ENCODE results near the gene TRAPPC3. TPM values are rescaled to one million over a fixed set of nuclear protein-coding genes. Genes with fewer than 3 reads are reported as not detected.

The TRAPPC3 gene
- total RNA-seq (2022; extraction: Qiagen RNA extraction; ENCODE audit: low read depth): 73.8 to 83.7 TPM (median 78.8 TPM) in 5 replicates

DNA sequence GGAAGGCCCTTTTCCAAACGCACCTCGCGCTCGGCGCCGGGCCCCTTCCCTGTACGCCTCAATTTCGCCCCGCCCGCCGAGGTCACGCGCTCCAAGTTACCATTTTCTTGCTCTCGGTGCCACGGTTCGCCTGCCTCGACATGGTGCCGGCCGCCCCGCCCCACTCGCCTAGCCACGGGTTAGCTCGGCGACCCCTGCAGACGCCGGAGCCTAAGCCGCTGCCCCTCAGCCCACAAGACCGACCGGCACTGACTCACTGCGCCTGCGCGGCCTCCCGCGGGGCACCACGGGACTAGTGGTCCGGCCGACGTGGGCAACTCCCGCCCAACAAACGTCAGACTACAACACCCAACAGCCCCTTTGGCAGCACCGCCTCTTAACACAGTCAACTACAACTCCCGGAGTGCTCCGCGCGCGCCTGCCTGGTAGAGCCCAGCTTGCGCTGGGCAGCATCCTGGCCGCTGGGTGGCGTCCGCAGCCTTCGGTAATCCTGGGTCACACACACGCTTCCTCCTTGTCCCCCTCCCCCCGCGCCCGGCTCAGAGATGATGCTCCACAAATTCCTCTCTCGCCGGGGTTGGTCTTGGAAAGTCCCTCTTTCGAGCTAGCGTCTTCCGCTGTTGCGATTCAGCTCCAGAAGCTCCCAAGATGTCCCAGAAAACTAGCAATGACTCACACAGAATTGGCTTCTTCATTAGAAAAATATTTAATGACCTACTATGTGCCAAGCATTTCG is at the start of gene TRAPPC3:
Gene TRAPPC3 (minus strand): TSS at position 250 of the 736 bp plus-strand sequence. CDS start 108 bp downstream, at position 142.

DNA sequence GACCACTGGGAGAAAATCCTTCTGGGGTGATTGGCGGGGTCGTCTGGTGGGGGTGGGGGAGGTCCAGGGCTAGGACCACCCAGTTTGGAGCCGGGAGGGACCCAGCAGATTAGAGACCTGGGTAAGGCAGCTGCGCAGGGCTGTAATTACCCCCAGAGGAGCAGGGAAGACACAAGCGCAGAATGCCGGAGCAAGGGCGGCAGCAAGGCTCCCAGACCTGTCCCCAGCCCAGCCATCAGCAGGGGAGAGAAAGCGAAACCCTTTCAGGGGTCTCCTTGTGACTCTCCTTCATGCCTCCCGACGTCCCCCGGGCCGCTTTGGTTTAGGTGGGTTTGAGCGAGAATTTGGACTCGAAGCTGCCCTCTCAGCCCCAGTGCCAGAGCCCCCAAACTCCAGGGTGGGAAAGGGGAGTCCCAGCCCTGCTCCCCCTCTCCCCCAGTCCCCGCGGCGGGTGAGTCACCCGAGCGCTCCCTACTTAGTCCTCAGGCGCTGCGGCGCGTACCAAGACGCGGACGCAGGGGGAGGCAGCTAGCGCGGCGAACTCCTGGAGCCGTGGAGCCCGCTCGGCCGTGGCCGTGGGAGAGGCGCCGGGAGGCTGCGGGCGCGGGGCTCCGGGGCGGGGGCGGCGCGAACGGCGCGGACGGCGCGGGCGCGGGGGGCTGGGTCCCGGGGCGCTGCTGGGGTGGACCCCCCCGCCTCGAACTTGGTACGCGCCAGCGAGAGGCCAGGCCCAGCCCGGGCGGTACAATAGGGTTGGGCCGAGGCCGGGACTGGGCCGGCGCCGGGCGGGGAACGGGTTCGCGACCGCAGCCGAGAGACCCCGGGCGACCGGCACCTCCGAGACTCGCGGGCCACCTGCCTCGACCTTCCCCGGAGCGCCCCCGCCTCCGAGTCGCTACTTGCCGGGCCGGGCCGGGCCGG is 6.4 kb upstream of the TRAPPC3 start, which contains the start of gene MAP7D1:
Gene MAP7D1 (plus strand): TSS at position 753 of the 921 bp plus-strand sequence. CDS start 258 bp downstream, outside the sequence.

DNA sequence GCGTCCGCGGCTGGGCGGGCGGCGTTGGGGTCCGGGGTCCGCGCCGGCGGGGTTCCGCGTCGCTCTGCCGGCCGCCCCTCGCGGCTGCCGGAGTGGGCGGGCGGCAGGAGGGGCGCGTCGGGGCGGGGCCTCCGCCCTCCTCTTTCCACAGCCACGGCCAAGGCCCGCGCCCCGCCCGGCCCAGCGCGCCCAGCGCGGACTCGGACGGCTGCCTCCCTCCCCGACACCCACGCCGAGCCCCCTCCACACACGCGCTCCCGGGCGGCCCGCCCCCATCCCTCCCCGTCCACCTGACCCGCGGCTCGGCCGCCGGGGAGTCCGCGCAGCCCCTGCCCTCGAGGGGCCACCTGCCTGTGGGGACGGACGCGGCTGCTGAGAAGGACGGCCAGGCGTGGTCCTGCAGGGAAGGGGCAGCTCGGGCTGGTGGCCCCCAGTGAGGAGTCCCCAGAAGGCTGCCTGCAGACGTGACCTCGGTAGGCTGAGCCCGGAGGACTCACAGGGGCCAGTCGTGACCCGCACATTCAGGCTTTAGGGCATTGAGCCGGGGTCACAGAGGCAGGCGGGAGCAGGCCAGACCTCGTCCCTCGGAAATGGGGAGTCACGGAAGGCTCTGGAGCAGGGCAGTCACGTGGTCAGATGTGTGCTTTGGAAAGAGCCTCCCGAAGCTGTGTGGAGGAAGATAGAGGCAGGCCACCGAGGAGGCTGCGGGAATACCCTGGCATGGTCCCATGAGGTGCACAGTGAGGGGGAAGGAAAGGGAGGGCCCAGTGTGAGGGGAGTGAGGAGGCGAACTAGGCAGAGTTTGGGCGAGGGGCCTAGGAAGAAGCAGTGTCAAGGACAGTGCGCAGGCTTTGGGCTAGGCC is 23.9 kb downstream of the TRAPPC3 start, which contains the start of gene COL8A2:
Gene COL8A2 (minus strand): TSS at position 94 of the 863 bp plus-strand sequence. CDS start 24,980 bp downstream, outside the sequence.

GRCh38 chr1:36088577-36089392 is 60.5 kb downstream of the TRAPPC3 start, which contains the start of gene ADPRS:
Gene ADPRS (plus strand): TSS chr1:36088892. CDS start chr1:36088905, 13 bp downstream.

Other genes with a start within 250 kb of the TRAPPC3 start
- gene AGO3, start 218.4 kb downstream of the TRAPPC3 start, total RNA-seq (2022; extraction: Qiagen RNA extraction; ENCODE audit: low read depth): 5.5 to 8.1 TPM (median 7.1 TPM) in 5 replicates
- not detected in 5 replicates for gene TEKT2, start 65.4 kb downstream of the TRAPPC3 start, total RNA-seq (2022; extraction: Qiagen RNA extraction; ENCODE audit: low read depth)
- 23.7 to 31.7 TPM (median 28.6 TPM) in 5 replicates for gene ADPRS, start 60.6 kb downstream of the TRAPPC3 start, total RNA-seq (2022; extraction: Qiagen RNA extraction; ENCODE audit: low read depth)
- 0.07 to 0.19 TPM (median 0.10 TPM) in 5 replicates for gene COL8A2, start 24.3 kb downstream of the TRAPPC3 start, total RNA-seq (2022; extraction: Qiagen RNA extraction; ENCODE audit: low read depth)
- gene MAP7D1, start 6.7 kb upstream of the TRAPPC3 start, total RNA-seq (2022; extraction: Qiagen RNA extraction; ENCODE audit: low read depth): 176 to 195 TPM (median 184 TPM) in 5 replicates
- 58.1 to 70.9 TPM (median 67.3 TPM) in 5 replicates for gene THRAP3, start 75.0 kb upstream of the TRAPPC3 start, total RNA-seq (2022; extraction: Qiagen RNA extraction; ENCODE audit: low read depth)
- 2.0 to 3.2 TPM (median 2.3 TPM) in 5 replicates for gene SH3D21, start 156.9 kb upstream of the TRAPPC3 start, total RNA-seq (2022; extraction: Qiagen RNA extraction; ENCODE audit: low read depth)
- 11.7 to 24.8 TPM (median 22.8 TPM) in 5 replicates for gene EVA1B, start 174.2 kb upstream of the TRAPPC3 start, total RNA-seq (2022; extraction: Qiagen RNA extraction; ENCODE audit: low read depth)
- gene STK40, start 236.4 kb upstream of the TRAPPC3 start, total RNA-seq (2022; extraction: Qiagen RNA extraction; ENCODE audit: low read depth): 9.3 to 11.8 TPM (median 10.8 TPM) in 5 replicates
- gene LSM10, start 248.4 kb upstream of the TRAPPC3 start, total RNA-seq (2022; extraction: Qiagen RNA extraction; ENCODE audit: low read depth): 43.6 to 48.8 TPM (median 47.1 TPM) in 5 replicates